ENCODE data around the gene MECP2.

The MECP2 gene

GRCh38 chrX:154090731-154091130 is 6.8 kb downstream of the MECP2 start:
- Histone ChIP-seq H3K27me3 (ENCODE audit: insufficient read depth, poor library complexity, severe bottlenecking) (no peaks in the 10 kb centered on the region), H3K27ac (replicated peaks) (no peak overlapping the region), H3K4me3 (replicated peaks; ENCODE audit: insufficient read depth, low read length) (no peak overlapping the region)
- DNase-seq (ENCODE audit: low read depth in 1 of 2, low spot score in 1 of 2), result no peak
- no peak for TF ChIP-seq CTCF (IDR thresholded peaks at IDR 0.05; ENCODE audit: insufficient read depth, low read length)
- no peak for TF ChIP-seq GABPA (IDR thresholded peaks at IDR 0.05; ENCODE audit: low read depth)
- no peak for TF ChIP-seq REST (IDR thresholded peaks at IDR 0.05; ENCODE audit: insufficient replicate concordance, low read depth)
- TF ChIP-seq POLR2AphosphoS5 (IDR thresholded peaks at IDR 0.05; ENCODE audit: low read depth), result no peak
- TF ChIP-seq SPI1 (IDR thresholded peaks at IDR 0.05; ENCODE audit: borderline replicate concordance, low read depth), result no peak

GRCh38 chrX:154084449-154085300 is 12.8 kb downstream of the MECP2 start:
- no peak for DNase-seq (ENCODE audit: low read depth in 1 of 2, low spot score in 1 of 2)
- no peak for TF ChIP-seq REST (IDR thresholded peaks at IDR 0.05; ENCODE audit: insufficient replicate concordance, low read depth)
- TF ChIP-seq SPI1 (IDR thresholded peaks at IDR 0.05; ENCODE audit: borderline replicate concordance, low read depth), result no peak
- no peak for TF ChIP-seq GABPA (IDR thresholded peaks at IDR 0.05; ENCODE audit: low read depth)
- no peak for TF ChIP-seq CTCF (IDR thresholded peaks at IDR 0.05; ENCODE audit: insufficient read depth, low read length)
- TF ChIP-seq POLR2AphosphoS5 (IDR thresholded peaks at IDR 0.05; ENCODE audit: low read depth), result no peak
- Histone ChIP-seq H3K27ac (replicated peaks) (no peak overlapping the region), H3K27me3 (ENCODE audit: insufficient read depth, poor library complexity, severe bottlenecking) (no peaks in the 10 kb centered on the region), H3K4me3 (replicated peaks; ENCODE audit: insufficient read depth, low read length) (no peak overlapping the region)

- DNase-seq (ENCODE audit: low read depth in 1 of 2, low spot score in 1 of 2), result no peak
- TF ChIP-seq CTCF (IDR thresholded peaks at IDR 0.05; ENCODE audit: insufficient read depth, low read length) (no peak), POLR2AphosphoS5 (IDR thresholded peaks at IDR 0.05; ENCODE audit: low read depth) (no peak), SPI1 (IDR thresholded peaks at IDR 0.05; ENCODE audit: borderline replicate concordance, low read depth) (no peak), REST (IDR thresholded peaks at IDR 0.05; ENCODE audit: insufficient replicate concordance, low read depth) (no peak), GABPA (IDR thresholded peaks at IDR 0.05; ENCODE audit: low read depth) (no peak)
- Histone ChIP-seq H3K27me3 (ENCODE audit: insufficient read depth, poor library complexity, severe bottlenecking) (no peaks in the 10 kb centered on the region), H3K27ac (replicated peaks) (no peak overlapping the region), H3K4me3 (replicated peaks; ENCODE audit: insufficient read depth, low read length) (no peak overlapping the region)
Measured at GRCh38 chrX:154083126-154083517, 14.4 kb downstream of the MECP2 start.
